Ammon's horn (tissue), 1 donor: ENCODE results near the gene CCL27.
"Not testable (repeated sequence)": the region's sequence is repeated elsewhere in the genome, so short reads cannot be mapped to it uniquely, and the experiment has no call there.

ENCODE experiments used
- DNase-seq: peaks from one replicate; pipeline ENCODE4 v3.0.0-alpha.2; 2016; ENCODE audit warnings: low spot score

The CCL27 gene

GRCh38 chr9:34651321-34651720 lies 11.1 kb downstream of the CCL27 start:
- DNase-seq: peak; percentile 9

DNA sequence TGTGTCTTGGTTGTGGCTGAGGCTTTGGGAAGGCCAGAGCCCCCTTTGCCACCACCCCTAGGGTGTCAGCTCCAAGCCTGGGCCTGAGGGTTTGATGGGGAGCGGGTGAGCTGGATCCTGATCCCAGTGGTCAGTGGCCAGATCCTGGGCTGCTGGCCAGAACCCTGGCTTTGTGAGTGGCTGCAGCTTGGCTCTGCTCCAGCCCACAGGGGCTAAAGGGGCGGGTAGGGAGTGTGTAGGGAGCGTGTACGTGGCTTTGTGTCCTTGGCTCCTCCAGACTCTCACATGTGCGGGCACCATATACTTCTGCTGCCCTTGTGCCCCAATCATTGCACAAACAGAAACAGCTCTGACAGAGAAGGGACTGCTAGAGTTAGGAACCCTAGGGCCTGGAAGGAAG lies 11.6 kb downstream of the CCL27 start:
- DNase-seq: peak; percentile 56

DNA sequence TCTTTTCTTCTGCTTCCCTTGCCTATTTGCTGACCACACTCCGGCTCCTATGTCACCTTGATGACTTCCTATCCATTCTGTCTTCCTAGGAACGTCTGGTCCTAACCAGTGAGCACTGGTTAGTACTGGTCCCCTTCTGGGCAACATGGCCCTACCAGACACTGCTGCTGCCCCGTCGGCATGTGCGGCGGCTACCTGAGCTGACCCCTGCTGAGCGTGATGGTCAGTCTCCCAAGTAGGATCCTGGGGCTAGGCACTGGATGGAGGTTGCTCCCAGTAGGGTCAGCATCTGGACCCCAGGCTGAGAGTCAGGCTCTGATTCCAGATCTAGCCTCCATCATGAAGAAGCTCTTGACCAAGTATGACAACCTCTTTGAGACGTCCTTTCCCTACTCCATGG lies 13.8 kb downstream of the CCL27 start:
- no peak for DNase-seq

DNA sequence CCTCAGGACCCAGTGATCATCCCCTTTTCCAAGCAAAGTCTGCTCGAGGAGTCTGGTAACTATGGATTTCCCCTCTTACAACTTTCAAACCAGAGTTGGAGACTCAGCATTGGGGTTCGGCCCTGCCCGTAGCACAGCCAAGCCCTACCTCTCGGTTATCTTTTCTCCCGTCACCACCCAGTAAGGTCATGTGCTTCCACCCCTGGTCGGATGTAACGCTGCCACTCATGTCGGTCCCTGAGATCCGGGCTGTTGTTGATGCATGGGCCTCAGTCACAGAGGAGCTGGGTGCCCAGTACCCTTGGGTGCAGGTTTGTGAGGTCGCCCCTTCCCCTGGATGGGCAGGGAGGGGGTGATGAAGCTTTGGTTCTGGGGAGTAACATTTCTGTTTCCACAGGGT lies 14.8 kb downstream of the CCL27 start:
- DNase-seq: no peak

DNA sequence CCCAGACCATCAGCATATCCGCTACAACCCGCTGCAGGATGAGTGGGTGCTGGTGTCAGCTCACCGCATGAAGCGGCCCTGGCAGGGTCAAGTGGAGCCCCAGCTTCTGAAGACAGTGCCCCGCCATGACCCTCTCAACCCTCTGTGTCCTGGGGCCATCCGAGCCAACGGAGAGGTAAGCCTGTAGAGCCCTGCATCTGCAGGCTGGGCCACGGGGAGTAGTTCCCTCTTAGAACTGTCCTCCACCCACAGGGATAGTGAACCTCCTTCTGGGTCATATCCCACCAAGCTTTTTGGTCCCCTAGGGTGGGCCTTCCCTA lies 15.4 kb downstream of the CCL27 start:
- no peak for DNase-seq

GRCh38 chr9:34646211-34647083 lies 16.0 kb downstream of the CCL27 start, which contains the start of gene GALT:
Gene GALT, plus strand, starts transcription at chr9:34646675. Its CDS starts 30 bp downstream, at chr9:34646705.
- DNase-seq: peak; percentile 91

DNA sequence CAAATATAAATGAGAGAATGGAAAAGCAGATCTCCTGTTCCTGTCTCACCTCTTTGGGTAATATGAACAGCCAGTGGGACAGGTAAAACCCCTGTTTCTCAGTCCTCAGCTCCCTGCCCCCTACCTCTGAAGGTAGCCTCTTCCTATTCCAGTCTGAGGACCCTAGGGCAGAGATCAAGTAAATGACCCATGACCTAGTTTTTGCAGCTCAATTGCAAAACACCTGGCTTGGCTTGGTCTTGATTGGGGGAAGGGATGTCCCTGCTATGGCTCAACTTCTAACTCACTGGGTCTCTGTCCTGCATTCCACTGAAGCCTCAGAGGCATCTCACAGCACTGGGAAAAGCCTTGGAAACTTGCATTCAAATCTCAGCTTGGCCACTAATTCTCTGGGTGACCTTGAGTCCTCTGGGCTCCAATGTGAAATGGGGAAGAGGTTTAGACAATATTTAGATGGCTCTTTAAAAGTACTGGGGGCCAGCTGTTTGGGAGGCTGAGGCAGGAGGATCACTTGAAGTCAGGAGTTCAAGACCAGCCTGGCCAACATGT lies 17.6 kb downstream of the CCL27 start:
- no peak for DNase-seq

DNA sequence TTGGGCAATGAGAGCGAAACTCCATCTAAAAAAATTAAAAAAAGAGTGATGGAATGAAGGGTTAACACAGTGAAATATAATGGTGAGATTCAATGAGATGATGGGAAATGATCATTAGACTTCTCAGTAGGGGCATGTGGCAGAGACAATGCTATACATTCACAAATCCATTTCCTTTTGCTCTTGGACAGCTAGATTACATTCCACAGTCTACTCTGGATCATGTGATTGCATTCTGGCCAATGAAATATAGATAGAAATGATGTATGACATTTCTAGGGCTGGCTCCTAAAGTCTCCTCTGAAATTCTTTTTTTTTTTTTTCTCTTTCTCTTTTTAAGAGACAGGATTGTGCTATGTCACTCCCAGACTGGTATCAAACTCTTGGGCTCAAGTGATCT lies 19.8 kb downstream of the CCL27 start:
- no peak for DNase-seq

GRCh38 chr9:34639322-34639721 lies 23.1 kb downstream of the CCL27 start:
- DNase-seq: not testable (repeated sequence)

GRCh38 chr9:34638138-34638445 lies 24.4 kb downstream of the CCL27 start:
- no peak for DNase-seq

DNA sequence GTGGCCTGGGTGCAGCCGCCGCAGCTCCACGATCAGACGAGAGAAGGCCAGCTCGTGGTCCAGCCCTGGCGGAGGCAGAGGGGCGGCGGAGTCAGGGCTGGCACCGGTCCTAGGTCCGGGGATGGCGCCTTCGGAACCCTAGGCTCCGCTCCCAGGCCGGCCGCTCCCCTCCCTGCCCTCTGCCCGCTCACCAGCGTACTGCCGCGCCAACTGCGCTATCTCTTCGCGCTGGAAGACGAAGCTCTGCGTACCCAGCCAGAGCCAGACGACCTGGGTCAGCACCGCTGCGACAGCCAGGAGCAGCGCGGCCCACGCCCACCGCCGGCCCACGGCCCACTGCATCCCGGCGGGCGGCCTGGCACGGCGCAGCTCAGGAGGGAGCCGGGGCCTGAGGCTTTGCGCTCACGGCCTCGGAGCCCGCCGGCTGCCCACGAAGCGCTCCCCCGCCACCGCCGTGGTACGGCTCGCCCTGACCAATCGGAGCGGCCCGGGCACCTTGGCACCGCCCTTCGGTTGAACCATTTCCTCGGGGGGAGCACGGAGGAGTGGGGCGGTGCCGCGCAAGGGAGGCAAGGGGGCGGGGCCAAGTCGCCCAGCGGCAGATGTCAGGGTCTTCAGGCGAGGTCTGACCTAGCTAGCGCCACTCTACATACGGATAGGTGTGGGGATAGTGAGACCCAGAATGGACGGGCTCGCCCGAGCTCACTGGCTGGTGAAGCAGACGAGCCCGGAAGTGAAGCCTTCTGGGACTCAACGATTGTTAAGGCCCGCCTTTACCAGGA lies 24.9 kb downstream of the CCL27 start, which contains the start of gene SIGMAR1:
Gene SIGMAR1, minus strand, starts transcription at position 432 of the 782 bp plus-strand sequence. Its CDS starts 90 bp downstream, at position 342.
- DNase-seq: peak; percentile 97

GRCh38 chr9:34636791-34637355 lies 25.6 kb downstream of the CCL27 start:
- peak; percentile 66 for DNase-seq

DNA sequence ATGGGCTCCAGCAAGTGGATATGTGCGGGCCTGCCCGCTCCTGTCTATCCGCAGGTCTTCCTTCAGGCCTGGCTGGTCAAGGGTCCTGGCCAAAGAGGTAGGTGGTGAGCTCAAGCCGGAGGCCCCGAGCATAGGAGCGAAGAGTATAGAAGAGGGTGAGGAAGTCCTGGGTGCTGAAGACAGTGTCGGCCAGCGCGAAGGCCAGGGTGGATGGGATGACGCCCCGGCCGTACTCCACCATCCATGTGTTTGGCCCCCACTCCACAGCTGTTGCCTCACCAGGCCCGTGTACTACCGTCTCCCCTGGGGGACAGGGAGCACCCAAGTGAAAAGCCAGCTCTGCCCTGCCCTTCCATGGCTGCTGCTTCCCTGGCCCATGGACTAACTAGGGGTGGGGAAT lies 26.9 kb downstream of the CCL27 start:
- DNase-seq: no peak

GRCh38 chr9:34634551-34635248 lies 27.8 kb downstream of the CCL27 start:
- DNase-seq: no peak

DNA sequence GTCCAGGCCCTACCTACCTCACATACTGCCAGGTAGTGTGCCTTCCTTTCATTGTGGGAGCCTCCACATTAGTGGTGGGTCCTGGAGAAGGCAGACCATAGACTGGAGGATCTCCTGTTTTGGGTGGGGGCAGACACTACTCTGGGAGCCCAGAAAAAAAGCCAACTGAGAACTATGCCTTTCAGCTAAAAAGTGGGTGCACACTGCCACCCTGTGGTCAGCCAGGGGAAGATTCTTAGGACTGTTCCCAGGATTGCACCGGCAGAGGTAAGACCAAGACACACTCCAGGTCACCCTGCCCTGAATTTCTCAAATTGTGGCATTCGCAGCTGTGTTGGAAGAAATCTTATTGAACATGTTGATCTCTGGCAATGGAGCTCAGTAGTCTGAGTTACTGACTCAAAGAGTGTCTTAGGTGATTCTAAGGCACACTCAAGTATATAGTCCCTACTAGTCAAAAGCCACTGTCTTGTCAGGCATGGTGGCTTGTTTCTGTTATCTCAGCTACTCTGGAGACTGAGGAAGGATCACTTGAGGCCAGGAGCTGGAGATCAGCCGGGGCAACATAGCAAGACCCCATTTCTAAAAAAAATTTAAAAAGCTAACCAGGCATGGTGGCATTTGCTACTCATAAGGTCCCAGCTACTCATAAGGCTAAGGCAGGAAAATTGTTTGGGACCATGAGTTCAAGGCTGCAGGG lies 28.5 kb downstream of the CCL27 start:
- peak; percentile 88 for DNase-seq

DNA sequence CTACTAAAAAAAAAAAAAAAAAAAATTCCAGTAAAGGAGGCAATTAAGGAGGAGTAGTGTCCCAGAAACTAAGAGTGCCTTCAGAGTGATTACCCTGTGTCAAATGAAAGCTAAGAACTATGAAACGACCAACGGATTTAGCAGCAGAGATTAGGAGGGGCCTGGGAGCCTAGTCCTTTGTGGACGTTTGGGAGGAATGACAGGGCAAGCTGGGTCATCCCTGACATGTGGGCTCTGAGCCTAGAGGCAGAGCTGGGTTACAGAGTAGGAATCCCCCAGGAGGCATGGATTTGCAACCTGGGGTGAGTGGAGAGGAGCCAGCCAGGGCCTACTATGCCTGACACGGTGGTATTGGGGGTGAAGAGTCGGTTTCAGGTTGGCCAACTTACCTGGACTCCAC lies 29.3 kb downstream of the CCL27 start:
- DNase-seq: no peak

DNA sequence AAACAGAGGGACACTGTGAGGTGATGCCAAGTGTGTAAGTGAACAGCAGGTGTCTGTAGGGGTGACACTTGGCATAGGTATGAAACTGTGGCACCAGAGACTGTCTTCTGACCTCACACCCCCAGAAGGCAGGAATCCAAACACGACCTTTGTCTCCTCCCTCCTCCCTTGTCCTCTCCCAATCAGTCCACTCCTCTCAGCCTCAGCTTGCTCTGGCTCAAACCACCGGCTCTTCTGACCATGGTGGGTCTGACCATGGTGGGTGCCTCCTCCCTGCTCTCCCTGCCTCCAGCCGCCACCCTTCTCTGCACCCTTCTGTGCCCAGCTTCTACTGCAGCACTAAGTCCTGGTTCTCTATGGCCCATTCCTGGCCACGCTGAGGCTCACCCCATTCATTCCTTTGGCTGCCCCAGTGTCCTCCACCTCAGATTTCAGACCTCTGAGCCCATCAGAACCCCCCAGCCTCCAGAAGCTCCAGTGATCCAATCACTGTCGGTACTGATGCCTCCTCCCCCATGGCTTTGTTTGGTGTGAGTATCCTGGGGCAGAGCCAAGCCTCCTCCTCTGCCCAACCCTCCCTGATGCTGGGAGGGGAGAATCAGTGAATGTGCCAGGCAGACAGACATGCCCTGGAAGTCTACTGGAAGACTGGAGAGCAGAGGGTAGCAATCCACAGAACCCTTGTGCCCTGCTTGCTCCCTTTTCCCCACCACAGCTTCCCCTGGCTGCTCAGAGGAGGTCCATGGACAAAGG lies 31.9 kb downstream of the CCL27 start:
- no peak for DNase-seq

DNA sequence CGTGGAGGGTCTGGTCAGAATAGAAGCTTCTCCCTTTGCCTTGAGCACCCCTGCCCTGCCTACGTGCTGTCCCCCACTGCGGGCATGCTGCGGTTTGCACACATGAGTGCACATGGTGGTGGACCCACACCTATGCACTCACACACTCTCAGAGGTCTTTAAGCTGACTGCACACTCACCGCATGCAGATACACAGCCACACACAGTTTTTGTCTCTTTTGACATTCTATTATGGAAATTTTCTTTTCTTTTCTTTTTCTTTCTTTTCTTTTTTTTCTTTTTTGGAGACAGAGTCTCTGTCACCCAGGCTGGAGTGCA lies 33.0 kb downstream of the CCL27 start:
- DNase-seq: no peak

- DNase-seq: no peak
These were observed 33.6 kb downstream of the CCL27 start, which contains the start of gene ARID3C for GRCh38 chr9:34628656-34629490. Gene ARID3C, minus strand, starts transcription at chr9:34629066. Its CDS starts 1,052 bp downstream, at chr9:34628014.
